Breast epithelium (tissue), 3 donors: ENCODE measurements around the gene CLEC9A.

ENCODE experiments used
- POLR2A ChIP-seq: fragments of 450-650 bp; IDR thresholded peaks from one replicate; pipeline ENCODE4 v1.6.1; 2016; ENCODE audit warnings: antibody characterized with exemption, mild to moderate bottlenecking, moderate library complexity
- POLR2AphosphoS5 ChIP-seq, 3 donors: sonication (generic); formaldehyde crosslinking; IDR thresholded peaks; one replicate each; pipeline ENCODE4 v1.6.1; 2017; ENCODE audit warnings: antibody characterized with exemption in 3 of 3
- TF ChIP-seq, protein P1 (sequence below), 3 donors: fragments of 450-650 bp; IDR thresholded peaks; one replicate each; pipeline ENCODE4 v1.5.1; 2016 to 2017; ENCODE audit warnings: antibody characterized with exemption in 3 of 3, mild to moderate bottlenecking in 3 of 3, moderate library complexity in 3 of 3

DNA sequence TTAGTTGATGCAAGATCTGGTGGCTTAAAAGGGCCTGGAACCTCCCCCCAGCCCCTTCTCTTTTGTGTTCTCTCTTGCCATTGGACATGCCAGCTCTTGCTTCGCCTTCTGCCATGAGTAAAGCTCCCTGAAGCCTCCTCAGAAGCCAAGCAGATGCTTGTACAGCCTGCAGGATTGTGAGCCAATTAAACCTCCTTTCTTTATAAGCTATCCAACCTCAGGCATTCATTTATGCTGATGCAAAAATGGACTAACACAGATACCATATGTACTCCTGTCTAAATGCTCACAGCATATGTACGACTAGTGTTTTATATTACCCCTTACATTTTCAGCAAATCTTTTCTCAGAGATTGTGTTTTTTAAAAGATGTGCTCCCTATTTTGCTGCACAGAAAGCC, 41.6 kb downstream of the CLEC9A start:
- TF ChIP-seq, protein P1, sequence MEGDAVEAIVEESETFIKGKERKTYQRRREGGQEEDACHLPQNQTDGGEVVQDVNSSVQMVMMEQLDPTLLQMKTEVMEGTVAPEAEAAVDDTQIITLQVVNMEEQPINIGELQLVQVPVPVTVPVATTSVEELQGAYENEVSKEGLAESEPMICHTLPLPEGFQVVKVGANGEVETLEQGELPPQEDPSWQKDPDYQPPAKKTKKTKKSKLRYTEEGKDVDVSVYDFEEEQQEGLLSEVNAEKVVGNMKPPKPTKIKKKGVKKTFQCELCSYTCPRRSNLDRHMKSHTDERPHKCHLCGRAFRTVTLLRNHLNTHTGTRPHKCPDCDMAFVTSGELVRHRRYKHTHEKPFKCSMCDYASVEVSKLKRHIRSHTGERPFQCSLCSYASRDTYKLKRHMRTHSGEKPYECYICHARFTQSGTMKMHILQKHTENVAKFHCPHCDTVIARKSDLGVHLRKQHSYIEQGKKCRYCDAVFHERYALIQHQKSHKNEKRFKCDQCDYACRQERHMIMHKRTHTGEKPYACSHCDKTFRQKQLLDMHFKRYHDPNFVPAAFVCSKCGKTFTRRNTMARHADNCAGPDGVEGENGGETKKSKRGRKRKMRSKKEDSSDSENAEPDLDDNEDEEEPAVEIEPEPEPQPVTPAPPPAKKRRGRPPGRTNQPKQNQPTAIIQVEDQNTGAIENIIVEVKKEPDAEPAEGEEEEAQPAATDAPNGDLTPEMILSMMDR (IDR thresholded peaks at IDR 0.05): no peak
- no peak for TF ChIP-seq POLR2A
- no peak for TF ChIP-seq POLR2AphosphoS5 (IDR thresholded peaks at IDR 0.05)
